ENCODE results near the gene ATPAF1.

ATPAF1 gene

GRCh38 chr1:46587069-46587468 lies 81.1 kb downstream of the ATPAF1 start:
- DNase-seq (ENCODE audit: low read depth): no peak

DNA sequence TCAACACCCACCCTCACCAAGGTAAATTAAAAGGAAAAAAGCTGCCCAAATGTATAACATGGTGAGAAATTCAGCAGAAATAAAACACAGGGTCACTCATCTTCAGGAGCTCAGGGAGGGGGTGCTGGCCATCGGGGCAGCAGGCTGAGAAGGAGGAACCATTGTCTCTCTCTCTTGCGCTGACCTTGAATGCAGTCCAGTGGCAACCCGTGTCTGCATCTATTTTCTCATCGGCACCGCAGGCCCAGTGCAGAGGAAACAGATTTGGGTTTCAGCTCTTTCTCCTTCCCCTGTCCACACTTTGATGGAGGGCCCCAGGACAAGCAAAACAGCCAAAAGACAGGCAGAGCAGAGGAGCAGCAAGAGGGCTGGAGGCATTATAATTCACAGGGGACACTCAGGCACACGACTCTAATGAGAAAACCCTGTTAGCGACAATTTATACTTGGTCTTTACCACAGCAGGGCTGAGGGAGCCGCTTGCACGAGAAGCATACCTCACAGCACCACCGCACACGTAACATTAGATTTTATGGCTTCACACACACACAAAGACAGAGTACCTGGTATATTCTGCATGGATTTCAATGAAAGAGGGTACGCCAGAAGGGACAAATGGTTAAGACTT lies 82.7 kb downstream of the ATPAF1 start:
- no peak for DNase-seq (ENCODE audit: low read depth)

DNA sequence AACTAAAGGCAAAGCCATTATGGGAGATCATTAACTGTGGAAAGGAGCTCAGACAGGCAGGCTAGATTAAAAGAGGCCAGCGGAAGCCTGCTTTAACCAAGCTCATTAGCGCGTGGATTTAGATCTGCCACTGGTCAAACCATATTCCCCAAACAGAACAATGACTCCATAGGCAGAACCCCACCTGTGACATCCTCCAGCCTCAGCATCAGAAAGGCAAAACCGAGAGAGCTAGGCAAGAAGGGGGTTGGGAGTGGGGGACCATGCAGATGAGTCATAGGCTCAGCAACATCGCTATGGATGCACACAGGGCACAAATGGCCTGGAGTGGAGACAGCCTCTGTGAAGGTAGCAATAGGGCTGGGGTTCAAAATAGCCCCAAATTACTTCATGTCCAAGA lies 84.7 kb downstream of the ATPAF1 start:
- no peak for DNase-seq (ENCODE audit: low read depth)

DNA sequence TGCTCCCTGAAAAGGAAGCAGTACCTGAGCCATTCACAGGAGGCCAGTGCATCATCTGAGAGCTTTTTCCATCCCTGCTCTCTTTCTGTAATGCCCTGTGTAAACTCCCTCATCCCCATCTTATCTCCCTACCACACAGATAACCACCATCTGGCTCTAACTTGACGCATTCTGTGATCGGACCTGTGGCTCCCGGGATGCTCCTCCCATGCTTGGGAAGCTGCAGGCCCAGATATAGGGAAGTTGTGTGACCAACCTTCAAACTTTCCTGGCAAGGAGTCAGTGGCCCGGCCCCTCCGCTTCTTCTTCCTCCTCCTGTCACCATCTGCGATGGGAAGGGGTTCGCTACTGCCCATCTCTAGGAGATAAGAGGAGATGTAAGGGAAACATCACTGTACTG lies 85.2 kb downstream of the ATPAF1 start:
- DNase-seq (ENCODE audit: low read depth): no peak

Measured in GM04503 (cell line).